Right renal pelvis (tissue), 4 donors: Measurements from ENCODE around the gene RDH5. TPM values are rescaled to one million over a fixed set of nuclear protein-coding genes. Genes with fewer than 3 reads are reported as not detected.

Experiments
- DNase-seq, 4 donors: peaks; one replicate each; pipeline ENCODE4 v3.0.0-alpha.2; 2013; ENCODE audit warnings: low read depth in 4 of 4, low spot score in 3 of 4, missing footprints in 1 of 4
- polyA plus RNA-seq, 4 donors: library from polyadenylated mRNA; unstranded; fragments of 120-200 nt; gene quantifications; one replicate each; pipeline ENCODE4 v1.2.1, GENCODE V29; 2013; ENCODE audit not compliant: insufficient read length in 4 of 4

RDH5 gene
- polyA plus RNA-seq, 4 donors = 21.5 to 29.6 (median 24.7) TPM

DNA sequence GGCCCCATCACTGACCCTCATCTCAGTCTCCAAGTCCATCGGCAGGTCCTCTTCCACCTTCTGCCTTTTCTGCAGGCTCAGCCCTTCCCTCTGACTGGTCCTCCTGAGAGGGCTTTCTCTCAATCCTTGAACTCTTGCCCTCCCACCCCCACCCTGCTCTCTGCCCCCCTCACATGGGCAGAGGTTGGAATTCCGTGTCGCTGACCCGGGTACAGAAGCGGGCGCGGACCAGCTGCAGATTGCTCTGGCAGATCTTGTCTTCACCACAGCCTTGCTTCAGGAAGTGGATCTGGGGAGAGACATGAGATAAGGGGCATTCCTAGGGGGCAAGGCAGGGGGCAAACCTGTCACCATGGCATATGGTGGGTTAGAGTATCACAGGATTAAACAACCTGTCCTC, 24.8 kb upstream of the RDH5 start:
- DNase-seq = no peak

- DNase-seq = no peak
These were observed 24.1 kb upstream of the RDH5 start for GRCh38 chr12:55696141-55696540.

- no peak for DNase-seq
These were observed 23.3 kb upstream of the RDH5 start for GRCh38 chr12:55696796-55697462.

GRCh38 chr12:55697686-55698085, 22.5 kb upstream of the RDH5 start:
- DNase-seq = no peak

DNA sequence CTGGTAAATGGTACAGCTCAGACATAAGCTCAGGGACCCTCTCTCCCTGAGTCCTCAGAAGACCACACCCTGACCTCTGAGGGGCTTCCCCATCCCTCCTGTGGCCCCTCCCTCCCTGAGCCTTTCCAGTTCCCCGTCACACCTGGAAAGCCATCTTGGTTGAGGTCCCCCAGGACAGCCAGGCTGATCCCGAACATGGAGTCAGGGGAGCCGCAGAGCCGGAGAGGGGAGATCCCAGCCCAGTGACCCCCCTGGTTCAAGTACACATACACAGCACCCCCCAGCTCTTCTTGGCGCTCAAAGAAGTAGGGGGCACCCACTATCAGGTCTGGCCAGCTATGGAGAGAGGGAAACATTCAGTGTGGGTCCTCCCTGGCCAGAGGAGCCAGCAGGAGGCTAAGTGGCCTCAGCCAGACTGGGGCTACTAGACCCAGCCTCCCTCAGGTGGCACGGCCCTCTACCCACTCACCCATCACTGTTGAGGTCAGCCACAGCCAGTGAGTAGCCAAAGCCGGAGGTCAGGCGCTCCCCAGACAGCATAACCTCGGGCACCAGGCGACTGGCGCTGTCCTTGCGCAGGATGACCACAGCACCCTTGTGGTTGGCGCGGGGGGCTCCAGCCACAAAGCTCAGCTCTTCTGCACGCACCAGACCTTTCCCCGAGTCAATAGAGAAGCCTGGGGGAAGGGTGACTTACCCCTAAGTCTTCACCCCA, 21.8 kb upstream of the RDH5 start:
- DNase-seq = no peak

DNA sequence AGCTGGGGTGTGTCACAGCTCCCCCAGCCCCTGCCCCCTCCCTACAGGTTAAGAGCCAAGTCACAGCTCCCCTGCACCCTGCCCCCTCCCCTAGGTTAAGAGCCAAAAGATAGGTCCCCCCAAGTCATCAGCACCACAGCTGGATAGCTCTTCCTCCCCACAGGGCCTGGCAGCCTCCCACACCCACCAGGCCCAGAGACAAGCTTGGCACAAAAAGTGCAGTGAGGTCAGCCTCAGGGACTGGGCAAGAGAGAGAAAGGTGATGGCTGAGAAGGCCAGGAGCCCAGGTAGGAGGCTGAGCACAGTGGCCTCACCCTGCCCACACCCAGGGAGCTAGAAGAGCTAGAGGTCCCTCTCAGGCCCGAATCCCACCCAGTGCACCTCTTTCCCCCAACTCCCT, 21.2 kb upstream of the RDH5 start:
- no peak for DNase-seq

- no peak for DNase-seq
These were observed 20.6 kb upstream of the RDH5 start for GRCh38 chr12:55699471-55700055.

DNA sequence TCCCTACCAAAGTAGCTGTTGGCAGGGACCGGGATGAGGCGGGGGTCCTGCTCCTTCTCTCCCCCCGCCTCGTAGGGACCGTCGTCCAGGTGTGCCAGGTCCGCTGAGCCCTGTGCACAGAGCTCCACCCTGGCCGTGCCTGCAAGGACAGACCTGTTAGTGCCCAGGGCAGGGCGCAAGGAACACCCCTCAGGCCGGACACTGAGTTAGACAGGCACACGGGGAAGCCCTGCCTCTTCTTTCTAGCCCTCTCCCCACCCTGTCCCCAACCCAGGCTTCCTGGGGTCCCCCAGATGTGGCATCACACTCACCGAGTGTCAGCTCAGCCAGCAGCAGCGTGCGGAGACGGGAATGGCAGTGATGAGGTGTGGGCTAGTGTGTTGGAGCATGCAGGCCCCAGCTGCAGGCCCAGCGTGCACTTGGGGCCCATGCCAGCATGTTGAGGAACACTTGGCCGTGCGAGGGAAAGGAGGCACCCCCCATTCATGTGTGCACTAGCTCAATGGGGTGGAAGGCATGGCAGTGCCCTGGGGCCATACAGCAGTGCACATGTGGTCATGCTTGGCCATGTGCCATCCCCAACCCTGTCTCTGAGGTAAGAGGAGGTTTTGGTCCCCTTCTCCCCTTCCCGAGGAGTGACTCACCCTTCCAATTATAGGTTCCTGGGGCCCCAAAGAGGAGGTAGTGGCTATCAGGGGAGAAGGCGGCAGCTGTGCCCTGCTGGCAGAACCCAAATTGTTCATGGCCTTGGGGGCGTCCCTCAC, 19.8 kb upstream of the RDH5 start:
- no peak for DNase-seq

GRCh38 chr12:55702861-55703260, 17.3 kb upstream of the RDH5 start:
- DNase-seq = no peak

GRCh38 chr12:55703288-55703687, 16.9 kb upstream of the RDH5 start:
- DNase-seq = no peak

DNA sequence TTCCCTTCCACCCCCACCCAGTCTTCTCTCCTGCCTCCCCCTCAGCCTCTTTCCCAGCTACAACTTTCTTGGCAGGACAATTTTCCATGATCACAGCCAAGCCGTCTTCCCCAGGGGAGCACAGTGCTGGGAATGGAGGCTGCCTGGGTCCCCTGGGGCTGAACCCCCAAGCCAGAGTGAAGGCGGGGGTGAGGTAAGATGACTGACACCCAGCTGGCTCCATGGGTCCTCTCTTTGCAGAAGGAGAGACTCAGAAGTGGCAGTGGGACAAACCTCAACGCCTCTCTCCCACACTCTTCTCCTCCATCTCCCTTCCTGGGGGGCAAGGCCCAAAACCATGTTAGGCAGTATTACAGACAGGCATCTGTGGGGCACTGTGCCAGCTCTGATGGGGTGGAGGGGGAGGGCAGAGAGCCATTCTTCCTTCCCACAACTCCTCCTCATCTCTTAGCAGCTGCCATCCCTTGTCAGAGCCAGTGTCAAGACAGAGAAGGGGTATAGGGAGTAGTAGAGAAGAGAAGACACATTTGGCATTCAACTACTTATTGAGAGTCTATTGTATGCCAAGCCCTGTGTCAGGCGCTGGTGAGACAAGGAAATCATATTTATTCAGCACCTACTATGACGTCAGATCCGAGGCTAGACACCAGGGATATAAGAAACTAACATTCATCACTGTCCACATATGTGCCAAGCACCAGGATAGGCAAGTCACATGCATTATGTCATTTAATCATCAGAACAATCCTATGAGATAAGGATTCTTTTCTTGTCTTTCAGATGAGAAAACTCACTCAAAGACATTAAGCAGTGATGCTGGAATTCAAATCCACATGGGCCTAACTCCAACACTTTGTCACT, 16.1 kb upstream of the RDH5 start:
- DNase-seq = no peak

GRCh38 chr12:55704824-55705718, 15.1 kb upstream of the RDH5 start:
- DNase-seq = no peak

DNA sequence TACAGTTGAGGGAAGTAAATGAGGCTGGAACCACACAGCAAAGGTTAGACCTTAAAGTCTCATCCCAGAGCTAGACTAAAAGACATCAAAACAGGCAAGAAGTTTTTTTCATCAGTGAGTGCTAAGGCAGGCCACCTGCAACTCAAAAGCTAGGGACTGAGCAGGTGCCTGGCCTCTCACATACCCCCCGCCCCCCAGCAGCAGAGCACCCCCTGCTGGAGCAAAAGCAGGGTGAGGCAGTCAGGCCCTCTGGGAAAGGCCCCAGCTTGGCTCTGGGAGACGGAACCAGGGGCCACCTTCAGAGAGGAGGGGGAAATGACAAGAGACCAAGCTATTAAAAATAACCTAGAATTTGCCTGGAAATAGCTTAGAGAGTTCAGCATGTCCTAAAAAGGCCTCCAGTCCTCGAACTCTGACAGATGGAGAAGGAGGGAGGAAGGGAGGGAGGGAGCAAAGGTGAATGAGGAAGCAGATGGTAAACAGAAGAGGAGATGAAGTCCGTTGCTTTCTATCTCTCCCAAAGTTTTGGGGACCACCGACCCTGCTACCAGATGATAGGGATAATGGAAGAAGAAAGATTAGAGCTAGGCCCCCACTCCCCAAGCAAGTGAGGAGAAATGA, 14.3 kb upstream of the RDH5 start:
- no peak for DNase-seq

DNA sequence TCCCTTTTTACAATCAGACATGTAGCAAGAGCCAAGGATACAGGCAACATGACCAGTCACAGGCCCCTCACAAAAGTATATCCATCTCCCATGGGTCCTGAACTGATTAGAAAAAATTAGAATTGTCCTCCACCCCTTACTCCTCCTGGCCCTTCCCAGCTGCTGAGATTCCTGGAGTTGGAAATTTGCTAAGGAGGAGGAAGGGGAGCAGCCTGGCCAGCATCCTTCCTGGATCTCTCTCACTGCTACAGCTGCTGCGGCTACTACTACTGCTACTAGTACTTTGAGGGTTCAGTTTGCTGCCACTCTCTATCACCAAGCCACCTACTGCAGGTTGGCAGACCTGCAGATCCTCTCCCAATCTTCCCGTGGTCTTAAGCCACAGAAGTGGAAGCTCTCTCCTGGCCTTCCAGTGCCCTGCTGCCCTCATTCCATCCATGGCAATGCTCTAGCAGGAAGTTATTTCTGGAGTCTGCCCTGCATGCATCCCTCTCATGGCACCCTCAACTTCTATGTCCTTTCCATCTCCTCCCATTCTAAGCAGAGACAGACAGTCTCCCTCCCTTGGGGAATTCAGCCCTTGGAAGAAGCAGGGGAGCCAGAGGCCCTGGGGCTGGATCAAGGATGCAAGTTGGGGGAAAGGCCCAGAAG, 13.5 kb upstream of the RDH5 start:
- DNase-seq = no peak

DNA sequence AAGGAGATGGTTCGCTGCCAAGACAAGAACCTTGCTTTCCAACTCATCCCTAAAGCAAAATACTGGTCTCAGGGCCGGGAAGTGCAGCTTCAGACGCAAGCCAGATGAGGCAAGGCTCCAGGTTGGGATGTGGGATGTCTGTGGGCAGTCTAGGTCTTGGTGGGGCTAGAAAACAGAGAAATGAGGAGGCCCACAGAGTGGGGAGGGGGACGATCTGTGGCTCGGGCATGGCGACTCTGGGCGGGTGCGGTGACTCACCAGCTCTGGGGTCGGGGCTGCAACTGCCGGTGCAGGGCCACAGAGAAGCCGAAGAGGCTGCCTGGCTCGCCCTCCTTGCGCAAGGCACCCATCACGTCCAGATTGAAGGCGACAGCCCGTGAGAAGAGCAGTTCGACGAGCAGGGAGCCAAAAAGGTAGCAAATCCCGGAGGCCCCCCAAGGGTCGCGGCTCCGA, 12.9 kb upstream of the RDH5 start:
- no peak for DNase-seq

- no peak for DNase-seq
These were observed 12.1 kb upstream of the RDH5 start, which contains the start of gene ITGA7 for GRCh38 chr12:55707841-55708694. ITGA7 (minus strand) TSS chr12:55707904; CDS start chr12:55707682, 222 bp downstream.

- DNase-seq = no peak
These were observed 11.4 kb upstream of the RDH5 start for GRCh38 chr12:55708695-55709233.
